ENCODE results near the gene GPC5. TPM values are rescaled to one million over a fixed set of nuclear protein-coding genes. Genes with fewer than 3 reads are reported as not detected.
"Not testable (repeated sequence)": the region's sequence is repeated elsewhere in the genome, so short reads cannot be mapped to it uniquely, and the experiment has no call there.

Gene GPC5
- polyA plus RNA-seq, 1 experiment = not detected

DNA sequence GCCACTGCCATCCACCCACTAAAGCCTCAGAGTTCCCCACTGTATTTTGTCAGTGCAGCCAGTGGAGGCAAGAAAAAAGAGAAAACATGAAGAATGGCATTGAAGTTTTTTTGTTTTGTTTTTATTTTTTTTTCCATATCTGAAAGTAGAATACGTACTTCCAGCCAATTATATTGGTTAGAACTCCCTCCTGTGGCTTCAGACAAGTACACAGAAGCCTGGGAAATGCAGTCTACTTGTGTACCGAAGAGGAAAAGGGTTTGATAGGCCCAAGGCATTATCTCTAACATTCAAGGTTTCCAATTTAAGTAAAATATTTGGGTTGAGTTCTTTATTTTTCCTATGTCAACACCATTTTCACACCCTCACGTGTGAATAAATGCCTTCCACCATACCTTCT, 1131.9 kb downstream of the GPC5 start:
- no peak for DNase-seq (ENCODE audit: low read depth)
- Histone ChIP-seq H3K4me3 (ENCODE audit: low read depth, low read length) (no peak overlapping the region), H3K36me3 (ENCODE audit: control insufficient read depth, insufficient read depth, low read length) (no peaks in the 10 kb centered on the region), H3K27me3 (ENCODE audit: control insufficient read depth, insufficient read depth, low read length) (no peaks in the 10 kb centered on the region)
- CTCF ChIA-PET = no interaction called here
- TF ChIP-seq, protein P1, sequence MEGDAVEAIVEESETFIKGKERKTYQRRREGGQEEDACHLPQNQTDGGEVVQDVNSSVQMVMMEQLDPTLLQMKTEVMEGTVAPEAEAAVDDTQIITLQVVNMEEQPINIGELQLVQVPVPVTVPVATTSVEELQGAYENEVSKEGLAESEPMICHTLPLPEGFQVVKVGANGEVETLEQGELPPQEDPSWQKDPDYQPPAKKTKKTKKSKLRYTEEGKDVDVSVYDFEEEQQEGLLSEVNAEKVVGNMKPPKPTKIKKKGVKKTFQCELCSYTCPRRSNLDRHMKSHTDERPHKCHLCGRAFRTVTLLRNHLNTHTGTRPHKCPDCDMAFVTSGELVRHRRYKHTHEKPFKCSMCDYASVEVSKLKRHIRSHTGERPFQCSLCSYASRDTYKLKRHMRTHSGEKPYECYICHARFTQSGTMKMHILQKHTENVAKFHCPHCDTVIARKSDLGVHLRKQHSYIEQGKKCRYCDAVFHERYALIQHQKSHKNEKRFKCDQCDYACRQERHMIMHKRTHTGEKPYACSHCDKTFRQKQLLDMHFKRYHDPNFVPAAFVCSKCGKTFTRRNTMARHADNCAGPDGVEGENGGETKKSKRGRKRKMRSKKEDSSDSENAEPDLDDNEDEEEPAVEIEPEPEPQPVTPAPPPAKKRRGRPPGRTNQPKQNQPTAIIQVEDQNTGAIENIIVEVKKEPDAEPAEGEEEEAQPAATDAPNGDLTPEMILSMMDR (IDR thresholded peaks at IDR 0.05; ENCODE audit: insufficient read depth, low read depth, low read length) = no peak
- POLR2A ChIA-PET = no interaction called here

DNA sequence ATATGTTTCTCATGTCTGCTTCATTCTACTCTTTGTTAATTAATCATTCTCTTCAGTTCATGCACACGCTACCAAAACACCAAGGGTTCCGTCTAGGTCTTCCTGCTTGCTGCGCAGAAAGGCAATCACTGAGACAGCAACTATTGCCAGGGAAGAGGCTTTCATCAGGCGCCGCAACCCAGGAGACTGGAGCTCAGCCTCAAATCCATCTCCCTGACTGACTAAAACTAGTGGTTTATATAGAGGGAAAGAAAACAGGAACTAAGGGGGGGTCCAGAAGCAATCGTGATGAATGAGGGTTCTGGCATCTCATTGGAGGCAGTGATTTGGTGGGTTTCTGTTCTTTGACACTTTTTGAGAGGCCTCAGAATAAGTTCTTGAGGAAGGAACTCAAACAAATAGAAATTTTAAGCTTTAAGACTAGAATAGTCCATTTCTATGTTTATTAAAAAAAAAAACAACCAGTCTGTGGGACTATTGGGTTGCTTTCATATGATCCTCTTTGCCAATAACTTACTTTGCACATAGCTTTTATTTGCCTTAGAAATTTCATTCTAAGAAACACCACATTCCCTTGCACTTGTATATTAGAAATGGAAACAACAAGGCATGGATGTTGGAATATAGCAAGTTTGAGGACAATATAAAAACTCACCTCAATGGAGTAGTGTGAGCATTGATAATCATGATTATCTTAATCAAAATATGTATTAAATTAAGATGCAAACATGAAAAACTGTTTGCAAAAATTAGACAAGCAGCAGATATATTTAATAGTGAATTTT, 1137.0 kb downstream of the GPC5 start:
- POLR2A ChIA-PET = no interaction called here
- H3K4me3 ChIP-seq (ENCODE audit: low read depth, low read length) = no peak overlapping the region
- CTCF ChIA-PET = no interaction called here
- no peak for DNase-seq (ENCODE audit: low read depth)
- TF ChIP-seq, protein P1 (IDR thresholded peaks at IDR 0.05; ENCODE audit: insufficient read depth, low read depth, low read length) = no peak
- H3K36me3 ChIP-seq (ENCODE audit: control insufficient read depth, insufficient read depth, low read length) = no peaks in the 10 kb centered on the region
- no peaks in the 10 kb centered on the region for H3K27me3 ChIP-seq (ENCODE audit: control insufficient read depth, insufficient read depth, low read length)

DNA sequence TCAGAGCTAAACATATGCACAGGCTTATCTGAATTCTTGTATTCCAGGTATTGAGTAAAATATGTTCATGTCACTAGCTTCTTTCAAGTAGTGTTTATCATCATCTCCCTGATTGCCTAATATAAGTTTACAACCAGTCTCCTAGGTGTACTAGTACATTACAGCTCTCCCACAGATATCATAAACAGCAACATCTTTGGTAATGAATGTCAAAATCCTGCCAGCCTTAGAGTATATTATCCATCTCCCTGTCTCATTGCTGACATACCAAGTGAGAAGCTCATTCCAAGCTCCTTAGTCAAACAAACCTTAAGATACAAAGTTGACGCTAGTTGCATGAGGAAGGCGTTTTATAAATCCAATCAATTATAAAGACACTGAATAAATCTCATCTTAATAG, 1139.0 kb downstream of the GPC5 start:
- DNase-seq (ENCODE audit: low read depth) = no peak
- no peaks in the 10 kb centered on the region for H3K36me3 ChIP-seq (ENCODE audit: control insufficient read depth, insufficient read depth, low read length)
- H3K4me3 ChIP-seq (ENCODE audit: low read depth, low read length) = no peak overlapping the region
- POLR2A ChIA-PET = no interaction called here
- TF ChIP-seq, protein P1 (IDR thresholded peaks at IDR 0.05; ENCODE audit: insufficient read depth, low read depth, low read length) = no peak
- H3K27me3 ChIP-seq (ENCODE audit: control insufficient read depth, insufficient read depth, low read length) = no peaks in the 10 kb centered on the region
- CTCF ChIA-PET = no interaction called here

DNA sequence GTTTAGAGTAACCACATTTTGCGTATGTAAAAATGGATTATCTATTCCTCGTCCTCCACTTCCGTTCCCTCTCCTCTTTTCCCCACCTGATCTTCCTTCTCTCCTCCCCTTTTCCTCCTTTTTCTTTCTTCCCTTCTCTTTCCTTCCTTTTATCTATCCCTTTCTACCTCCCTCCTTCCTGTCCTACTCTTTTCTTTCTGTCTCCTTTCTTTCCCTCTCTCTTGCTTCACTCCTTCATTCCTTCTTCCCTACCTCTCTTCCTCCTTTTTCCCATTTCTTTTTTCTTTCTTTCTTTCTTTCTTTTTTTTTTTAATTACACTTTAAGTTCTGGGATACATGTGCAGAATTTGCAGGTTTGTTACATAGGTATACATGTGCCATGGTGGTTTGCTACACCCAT, 1139.7 kb downstream of the GPC5 start:
- DNase-seq (ENCODE audit: low read depth) = no peak
- H3K4me3 ChIP-seq (ENCODE audit: low read depth, low read length) = no peak overlapping the region
- ChIA-PET CTCF (no interaction called here), POLR2A (no interaction called here)
- H3K36me3 ChIP-seq (ENCODE audit: control insufficient read depth, insufficient read depth, low read length) = no peaks in the 10 kb centered on the region
- H3K27me3 ChIP-seq (ENCODE audit: control insufficient read depth, insufficient read depth, low read length) = no peaks in the 10 kb centered on the region
- TF ChIP-seq, protein P1 (IDR thresholded peaks at IDR 0.05; ENCODE audit: insufficient read depth, low read depth, low read length) = no peak

DNA sequence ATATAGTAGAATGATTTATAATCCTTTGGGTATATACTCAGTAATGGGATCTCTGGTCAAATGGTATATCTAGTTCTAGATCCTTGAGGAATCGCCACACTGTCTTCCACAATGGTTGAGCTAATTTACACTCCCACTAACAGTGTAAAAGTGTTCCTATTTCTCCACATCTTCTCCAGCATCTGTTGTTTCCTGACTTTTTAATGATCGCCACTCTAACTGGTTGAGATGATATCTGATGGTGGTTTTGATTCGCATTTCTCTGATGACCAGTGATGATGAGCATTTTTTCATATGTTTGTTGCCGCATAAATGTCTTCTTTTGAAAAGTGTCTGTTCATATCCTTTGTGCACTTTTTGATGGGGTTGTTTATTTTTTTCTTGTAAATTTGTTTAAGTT, 1140.7 kb downstream of the GPC5 start:
- POLR2A ChIA-PET; CTCF ChIA-PET; H3K36me3 ChIP-seq (ENCODE audit: control insufficient read depth, insufficient read depth, low read length); H3K27me3 ChIP-seq (ENCODE audit: control insufficient read depth, insufficient read depth, low read length); DNase-seq (ENCODE audit: low read depth); H3K4me3 ChIP-seq (ENCODE audit: low read depth, low read length): not testable (repeated sequence)

DNA sequence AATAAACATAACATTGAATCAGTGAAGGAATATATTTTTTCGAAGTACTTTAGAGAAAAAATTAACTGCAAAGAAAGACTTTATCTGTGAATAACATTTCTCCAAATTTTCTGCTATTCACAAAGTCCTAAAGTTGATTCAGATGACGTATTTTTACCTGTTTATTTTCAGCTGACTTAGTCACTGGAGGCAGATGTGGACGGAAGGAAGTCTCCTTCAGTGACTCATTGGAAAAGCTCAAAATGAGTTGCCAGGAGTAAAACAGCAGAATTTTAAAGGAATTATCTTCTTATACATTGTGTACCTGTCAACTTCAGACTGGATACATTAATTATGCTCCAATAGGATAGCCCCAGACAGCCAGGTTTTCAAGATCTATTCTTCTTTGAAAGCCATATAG, 1148.8 kb downstream of the GPC5 start:
- H3K4me3 ChIP-seq (ENCODE audit: low read depth, low read length) = no peak overlapping the region
- H3K36me3 ChIP-seq (ENCODE audit: control insufficient read depth, insufficient read depth, low read length) = no peaks in the 10 kb centered on the region
- no peak for DNase-seq (ENCODE audit: low read depth)
- H3K27me3 ChIP-seq (ENCODE audit: control insufficient read depth, insufficient read depth, low read length) = no peaks in the 10 kb centered on the region
- CTCF ChIA-PET = no interaction called here
- TF ChIP-seq, protein P1 (IDR thresholded peaks at IDR 0.05; ENCODE audit: insufficient read depth, low read depth, low read length) = no peak
- POLR2A ChIA-PET = no interaction called here
